HS-5 (cell line): ENCODE data around the gene DIDO1.
"Not testable (repeated sequence)": the region's sequence is repeated elsewhere in the genome, so short reads cannot be mapped to it uniquely, and the experiment has no call there.

Experiments used
- DNase-seq: peaks from one replicate; pipeline ENCODE4 v3.0.0-alpha.2; 2012; ENCODE audit warnings: low read depth

DIDO1 gene

GRCh38 chr20:62852841-62853240, 73.5 kb downstream of the DIDO1 start:
- no peak for DNase-seq

GRCh38 chr20:62852196-62852595, 74.1 kb downstream of the DIDO1 start:
- DNase-seq, result no peak

GRCh38 chr20:62850333-62850974, 75.9 kb downstream of the DIDO1 start:
- no peak for DNase-seq

GRCh38 chr20:62849431-62849830, 76.9 kb downstream of the DIDO1 start:
- DNase-seq, result no peak

GRCh38 chr20:62848917-62849316, 77.4 kb downstream of the DIDO1 start:
- not testable (repeated sequence) for DNase-seq

- no peak for DNase-seq
Observed at GRCh38 chr20:62846166-62846890, 80.0 kb downstream of the DIDO1 start.

- no peak for DNase-seq
Observed at GRCh38 chr20:62845416-62846160, 80.7 kb downstream of the DIDO1 start.

- DNase-seq, result no peak
Observed at GRCh38 chr20:62844182-62844581, 82.1 kb downstream of the DIDO1 start.

GRCh38 chr20:62843656-62844055, 82.6 kb downstream of the DIDO1 start:
- no peak for DNase-seq

- no peak for DNase-seq
Observed at GRCh38 chr20:62841705-62842212, 84.5 kb downstream of the DIDO1 start.

- DNase-seq, result no peak
Observed at GRCh38 chr20:62840244-62841197, 85.8 kb downstream of the DIDO1 start.

- no peak for DNase-seq
Observed at GRCh38 chr20:62839816-62840215, 86.5 kb downstream of the DIDO1 start.

GRCh38 chr20:62839261-62839660, 87.0 kb downstream of the DIDO1 start:
- DNase-seq, result no peak

- DNase-seq, result no peak
Observed at GRCh38 chr20:62838128-62838891, 88.0 kb downstream of the DIDO1 start.

- no peak for DNase-seq
Observed at GRCh38 chr20:62837790-62838127, 88.5 kb downstream of the DIDO1 start.

GRCh38 chr20:62836967-62837490, 89.3 kb downstream of the DIDO1 start:
- DNase-seq, result no peak

GRCh38 chr20:62835931-62836861, 90.1 kb downstream of the DIDO1 start:
- DNase-seq, result peak; percentile 52

GRCh38 chr20:62834967-62835730, 91.2 kb downstream of the DIDO1 start:
- DNase-seq, result no peak

GRCh38 chr20:62832951-62833391, 93.3 kb downstream of the DIDO1 start:
- no peak for DNase-seq
